ENCODE measurements around the gene ABCB10. TPM values are rescaled to one million over a fixed set of nuclear protein-coding genes. Genes with fewer than 3 reads are reported as not detected.

ABCB10 gene
- total RNA-seq, 1 donor from 2014 or later = 17.3 TPM

DNA sequence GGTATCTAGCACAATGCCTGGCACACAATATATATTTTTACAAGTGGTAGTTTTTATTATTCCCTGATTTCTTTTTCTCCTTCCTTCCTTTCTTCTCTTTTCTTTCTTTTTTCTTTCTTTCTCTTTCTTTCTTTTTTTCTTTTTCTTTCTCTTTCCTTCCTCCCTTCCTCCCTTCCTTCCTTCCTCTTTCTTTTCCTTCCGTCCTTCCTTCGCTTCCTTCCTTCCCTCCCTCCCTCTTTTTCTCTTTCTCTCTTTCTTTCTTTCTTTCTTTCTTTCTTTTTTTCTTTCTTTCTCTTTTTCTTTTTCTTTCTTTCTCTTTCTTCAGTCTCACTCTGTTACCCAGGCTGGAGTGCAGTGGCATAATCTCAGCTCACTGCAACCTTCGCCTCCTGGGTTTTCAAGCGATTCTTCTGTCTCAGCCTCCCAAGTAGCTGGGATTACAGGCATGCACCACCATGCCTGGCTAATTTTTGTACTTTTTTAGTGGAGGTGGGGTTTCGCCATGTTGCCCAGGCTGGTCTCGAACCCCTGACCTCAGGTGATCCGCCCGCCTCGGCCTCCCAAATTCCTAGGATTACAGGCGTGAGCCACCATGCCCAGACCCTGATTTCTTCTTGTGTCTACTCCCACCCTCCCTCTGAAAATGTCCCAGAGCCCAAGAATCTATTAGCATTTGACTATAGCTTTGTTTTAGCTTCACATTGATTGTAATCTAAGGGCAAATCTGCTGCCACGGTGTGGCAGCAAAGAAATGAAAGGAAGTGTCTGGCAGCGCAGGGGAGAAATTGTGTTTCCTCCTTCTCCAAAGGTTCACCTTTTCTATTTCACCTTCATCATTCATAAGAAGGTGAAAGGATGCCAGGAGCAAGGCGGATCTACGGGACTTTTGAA lies 19.9 kb upstream of the ABCB10 start:
- Histone ChIP-seq H3K27me3 (no peaks in the 10 kb centered on the region), H3K27ac (peak overlapping the region; percentile 37), H3K9me3 (no peaks in the 10 kb centered on the region), H3K4me3 (no peak overlapping the region), H3K36me3 (no peaks in the 10 kb centered on the region), H3K4me1 (peaks cover 27% of the 10 kb centered on the region)
- intact Hi-C loops (cut with DNase I) = no loop called here
- TF ChIP-seq, protein P1, sequence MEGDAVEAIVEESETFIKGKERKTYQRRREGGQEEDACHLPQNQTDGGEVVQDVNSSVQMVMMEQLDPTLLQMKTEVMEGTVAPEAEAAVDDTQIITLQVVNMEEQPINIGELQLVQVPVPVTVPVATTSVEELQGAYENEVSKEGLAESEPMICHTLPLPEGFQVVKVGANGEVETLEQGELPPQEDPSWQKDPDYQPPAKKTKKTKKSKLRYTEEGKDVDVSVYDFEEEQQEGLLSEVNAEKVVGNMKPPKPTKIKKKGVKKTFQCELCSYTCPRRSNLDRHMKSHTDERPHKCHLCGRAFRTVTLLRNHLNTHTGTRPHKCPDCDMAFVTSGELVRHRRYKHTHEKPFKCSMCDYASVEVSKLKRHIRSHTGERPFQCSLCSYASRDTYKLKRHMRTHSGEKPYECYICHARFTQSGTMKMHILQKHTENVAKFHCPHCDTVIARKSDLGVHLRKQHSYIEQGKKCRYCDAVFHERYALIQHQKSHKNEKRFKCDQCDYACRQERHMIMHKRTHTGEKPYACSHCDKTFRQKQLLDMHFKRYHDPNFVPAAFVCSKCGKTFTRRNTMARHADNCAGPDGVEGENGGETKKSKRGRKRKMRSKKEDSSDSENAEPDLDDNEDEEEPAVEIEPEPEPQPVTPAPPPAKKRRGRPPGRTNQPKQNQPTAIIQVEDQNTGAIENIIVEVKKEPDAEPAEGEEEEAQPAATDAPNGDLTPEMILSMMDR (IDR thresholded peaks at IDR 0.05) = no peak
- ATAC-seq (no peak), DNase-seq (no peak)

DNA sequence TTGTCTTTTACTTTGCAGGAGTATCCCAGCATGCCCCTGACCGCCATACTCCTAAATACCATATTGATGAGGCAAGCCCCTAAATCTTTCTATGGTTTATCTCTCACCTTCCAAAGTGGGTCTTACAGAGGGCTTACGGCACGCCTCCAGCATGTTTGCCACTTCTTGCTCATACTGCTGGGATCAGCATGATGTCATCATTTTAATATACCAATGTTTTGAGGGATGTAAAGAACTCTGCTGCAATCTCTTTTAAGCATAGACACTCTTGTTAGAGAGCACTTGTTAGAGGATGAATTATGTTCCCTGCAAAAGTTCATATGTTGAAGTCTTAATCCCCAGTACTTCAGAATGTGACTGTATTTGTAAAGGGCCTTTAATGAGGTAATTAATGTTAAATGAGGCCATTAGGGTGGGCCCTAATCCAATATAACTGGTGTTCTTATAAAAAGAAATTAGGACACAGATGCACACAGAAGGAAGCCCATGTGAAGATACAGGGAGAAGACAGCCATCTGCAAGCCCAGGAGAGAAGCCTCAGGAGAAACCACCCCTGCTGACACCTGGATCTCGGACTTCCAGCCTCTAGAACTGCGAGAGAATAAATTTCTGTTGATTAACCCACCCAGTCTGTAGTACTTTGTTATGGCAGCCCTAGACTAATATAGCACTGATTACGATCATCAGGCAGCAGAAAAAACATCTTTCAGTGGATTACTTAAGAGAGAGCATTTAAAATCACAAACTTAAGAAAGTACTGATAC lies 16.4 kb upstream of the ABCB10 start:
- TF ChIP-seq, protein P1 (IDR thresholded peaks at IDR 0.05) = no peak
- no peak for ATAC-seq

DNA sequence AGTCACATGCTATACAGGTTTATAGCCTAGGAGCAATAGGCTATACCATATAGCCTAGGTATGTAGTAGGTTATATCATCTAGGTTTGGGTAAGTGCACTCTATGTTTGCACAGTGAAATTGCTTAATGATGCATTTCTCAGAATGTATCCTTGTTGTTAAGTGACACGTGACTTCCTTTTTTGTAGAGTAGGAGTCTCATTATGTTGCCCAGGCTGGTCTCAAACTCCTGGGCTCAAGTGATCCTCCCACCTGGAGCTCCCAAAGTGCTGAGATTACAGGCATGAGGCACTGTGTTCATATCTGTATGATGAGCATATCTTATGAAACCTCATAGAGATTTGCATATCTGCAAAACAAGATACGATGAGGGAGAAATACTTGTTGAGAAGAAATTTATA lies 13.8 kb upstream of the ABCB10 start:
- H3K4me3 ChIP-seq = no peak overlapping the region
- H3K27ac ChIP-seq = no peak overlapping the region
- intact Hi-C loops (cut with DNase I) = no loop called here
- DNase-seq (no peak), ATAC-seq (peak; percentile 41)
- no peaks in the 10 kb centered on the region for H3K36me3 ChIP-seq
- H3K9me3 ChIP-seq = no peaks in the 10 kb centered on the region
- TF ChIP-seq, protein P1 (IDR thresholded peaks at IDR 0.05) = no peak
- H3K4me1 ChIP-seq = peaks cover 3% of the 10 kb centered on the region
- no peaks in the 10 kb centered on the region for H3K27me3 ChIP-seq

More for the DNA sequence above, 16.4 kb upstream of the ABCB10 start:
- Histone ChIP-seq H3K27me3 (no peaks in the 10 kb centered on the region), H3K4me3 (no peak overlapping the region), H3K9me3 (no peaks in the 10 kb centered on the region), H3K36me3 (no peaks in the 10 kb centered on the region), H3K27ac (no peak overlapping the region), H3K4me1 (peaks cover 17% of the 10 kb centered on the region)
- intact Hi-C loops (cut with DNase I) = no loop called here
- DNase-seq = no peak

DNA sequence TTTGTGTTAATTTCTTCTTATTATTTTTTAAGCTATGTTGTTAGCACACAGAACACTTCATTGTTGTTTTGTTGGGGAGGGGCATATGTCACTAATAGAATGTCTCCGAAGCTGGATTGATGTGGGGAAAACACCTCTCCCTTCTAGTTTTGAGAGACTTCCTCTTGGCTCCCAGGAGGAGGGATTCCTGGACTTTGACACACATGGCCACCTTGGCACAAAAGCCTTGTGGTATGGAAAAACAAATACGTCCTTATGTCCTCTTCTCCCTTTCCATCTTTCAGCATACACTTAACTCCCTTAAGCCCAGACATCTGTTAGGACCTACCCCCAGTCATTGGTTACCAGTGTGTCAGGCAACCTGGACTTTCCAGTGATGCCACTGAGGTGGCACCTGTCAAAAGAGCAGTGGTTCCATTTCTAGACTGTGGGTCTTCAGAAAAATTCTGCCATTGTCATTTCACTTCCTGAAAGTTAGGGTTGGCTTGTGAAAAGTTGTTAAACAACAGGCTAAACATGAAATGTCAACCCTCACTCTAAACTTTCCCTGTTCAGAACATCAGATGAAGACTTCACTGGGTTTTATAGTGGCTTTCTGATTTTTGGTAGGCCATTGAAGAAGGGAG lies 12.5 kb upstream of the ABCB10 start:
- TF ChIP-seq, protein P1 (IDR thresholded peaks at IDR 0.05) = no peak
- H3K27me3 ChIP-seq = no peaks in the 10 kb centered on the region
- no peak for ATAC-seq
- no peaks in the 10 kb centered on the region for H3K9me3 ChIP-seq
- no peak overlapping the region for H3K27ac ChIP-seq
- no peak overlapping the region for H3K4me3 ChIP-seq
- intact Hi-C loops (cut with DNase I) = no loop called here
- peaks cover 3% of the 10 kb centered on the region for H3K4me1 ChIP-seq
- DNase-seq = no peak
- no peaks in the 10 kb centered on the region for H3K36me3 ChIP-seq

DNA sequence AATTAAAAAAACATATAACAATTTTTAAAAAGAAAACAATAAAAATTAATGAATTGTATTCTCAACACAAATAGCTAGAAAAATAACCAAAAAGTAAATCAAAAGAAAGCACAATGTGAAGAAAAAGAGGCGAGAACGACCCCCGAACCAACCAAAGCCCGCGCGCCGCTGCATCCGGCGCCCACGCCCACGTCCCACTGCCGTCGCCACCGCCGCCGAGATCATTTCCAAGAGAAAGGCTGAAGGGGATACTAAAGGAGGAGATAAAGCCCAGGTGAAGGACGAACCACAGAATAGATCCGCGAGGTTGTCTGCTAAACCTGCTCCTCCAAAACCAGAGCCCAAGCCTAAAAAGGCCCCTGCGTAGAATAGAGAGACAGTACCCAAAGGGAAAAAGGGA lies 11.8 kb upstream of the ABCB10 start:
- H3K36me3 ChIP-seq = no peaks in the 10 kb centered on the region
- intact Hi-C loops (cut with DNase I) = no loop called here
- TF ChIP-seq, protein P1 (IDR thresholded peaks at IDR 0.05) = no peak
- no peak overlapping the region for H3K4me3 ChIP-seq
- H3K27me3 ChIP-seq = no peaks in the 10 kb centered on the region
- DNase-seq = no peak
- H3K9me3 ChIP-seq = no peaks in the 10 kb centered on the region
- H3K4me1 ChIP-seq = peaks cover 3% of the 10 kb centered on the region
- H3K27ac ChIP-seq = no peak overlapping the region
- ATAC-seq = no peak

Measured in upper lobe of right lung (tissue), 1 donor.